SHP77 treated with DMSO at 0.1 percent for 48 hours (cell line): ENCODE results near the gene LIPE.
A peak's percentile ranks its signal among the peaks of the same experiment; 100 is the strongest.

Experiments
- DNase-seq: peaks from one replicate; lab custom pipeline; 2025; lab: John Stamatoyannopoulos, UW

The LIPE gene

DNA sequence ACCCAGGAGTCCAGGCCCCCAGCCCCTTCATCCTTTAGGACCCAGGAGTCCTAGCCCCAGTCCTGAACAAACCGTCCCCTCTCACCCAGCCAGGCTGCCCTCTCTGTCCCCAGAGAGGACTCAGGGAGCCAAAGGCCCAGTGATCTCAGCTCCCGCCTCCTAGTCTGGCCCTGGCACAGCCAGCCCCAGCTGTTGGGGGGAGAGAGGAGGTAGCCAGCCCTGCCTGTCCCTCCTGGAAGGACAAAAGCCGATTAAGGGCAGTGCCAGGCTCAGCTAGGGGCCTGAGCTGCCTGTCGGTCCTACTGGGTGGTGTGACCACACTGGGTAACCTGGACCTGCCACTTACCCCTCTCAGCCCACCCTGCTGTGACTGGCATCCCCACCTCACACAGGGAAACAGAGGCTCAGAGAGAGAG, 14.5 kb downstream of the LIPE start:
- DNase-seq = no peak

DNA sequence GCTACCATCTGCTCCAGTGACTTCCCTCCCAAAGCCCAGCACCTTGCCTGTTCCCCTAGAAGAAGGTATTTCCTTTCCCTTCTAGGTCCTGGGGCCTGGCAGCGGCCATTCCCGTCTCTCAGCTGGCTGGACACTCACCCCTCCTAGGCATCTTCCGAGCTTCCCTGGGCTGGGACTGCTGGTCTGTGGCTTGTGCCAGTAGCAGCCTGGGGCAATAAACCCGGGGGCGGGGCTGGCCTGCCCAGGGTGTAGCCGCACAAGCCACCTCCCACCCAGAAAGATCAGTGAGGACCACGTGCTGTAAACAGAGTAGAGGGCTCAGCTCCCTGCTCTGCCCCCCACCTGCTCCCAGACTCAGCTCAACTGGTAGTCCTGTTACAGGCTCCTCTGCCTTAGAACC, 15.0 kb downstream of the LIPE start:
- no peak for DNase-seq

- DNase-seq = no peak
Measured at GRCh38 chr19:42411581-42412178, 15.5 kb downstream of the LIPE start.

GRCh38 chr19:42410371-42410770, 16.8 kb downstream of the LIPE start:
- no peak for DNase-seq

DNA sequence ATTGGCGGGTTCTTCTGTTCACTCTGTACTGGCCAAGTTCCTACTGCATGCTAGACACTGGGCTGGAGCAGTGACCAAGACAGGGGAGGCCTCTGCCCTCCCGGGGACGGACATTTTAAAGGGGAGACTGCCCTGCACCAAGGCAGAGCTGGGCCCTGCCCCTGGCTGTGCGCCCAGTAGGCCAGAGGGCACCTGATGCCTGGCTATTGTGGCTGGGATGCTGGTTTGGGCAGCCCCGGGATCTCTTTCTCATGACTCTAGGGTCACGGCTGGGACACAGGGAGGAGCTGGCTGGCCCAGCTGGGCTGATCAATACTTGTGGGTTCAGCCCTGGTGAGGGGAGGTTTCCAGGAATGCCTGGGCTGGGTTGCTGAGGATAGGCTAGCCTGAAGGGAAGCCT, 17.7 kb downstream of the LIPE start:
- no peak for DNase-seq

- DNase-seq = no peak
Measured at GRCh38 chr19:42407816-42408175, 19.4 kb downstream of the LIPE start.

GRCh38 chr19:42407085-42407815, 19.9 kb downstream of the LIPE start:
- no peak for DNase-seq

DNA sequence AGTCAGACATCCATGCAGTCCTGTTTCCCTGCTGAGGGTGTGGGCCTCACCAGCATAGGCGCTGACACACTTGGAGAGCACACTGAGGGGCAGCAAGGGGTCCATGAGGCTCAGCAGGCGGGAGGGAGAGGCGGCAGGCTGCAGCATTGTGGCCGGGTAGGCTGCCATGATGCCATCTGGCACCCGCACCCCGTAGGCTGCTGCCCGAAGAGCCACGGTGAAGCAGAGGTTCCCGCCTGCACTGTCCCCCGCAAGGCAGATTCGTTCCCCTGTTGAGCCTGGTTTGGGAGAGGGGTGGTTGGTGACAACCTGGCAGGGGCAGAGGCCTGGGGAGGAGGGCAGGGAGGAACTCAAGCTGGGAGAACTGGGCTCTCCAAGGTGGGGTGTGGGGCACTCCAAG, 21.1 kb downstream of the LIPE start:
- no peak for DNase-seq

GRCh38 chr19:42403586-42403985, 23.6 kb downstream of the LIPE start:
- no peak for DNase-seq

GRCh38 chr19:42402376-42403116, 24.6 kb downstream of the LIPE start:
- DNase-seq = no peak

GRCh38 chr19:42401365-42402303, 25.6 kb downstream of the LIPE start:
- peak; percentile 12 for DNase-seq

DNA sequence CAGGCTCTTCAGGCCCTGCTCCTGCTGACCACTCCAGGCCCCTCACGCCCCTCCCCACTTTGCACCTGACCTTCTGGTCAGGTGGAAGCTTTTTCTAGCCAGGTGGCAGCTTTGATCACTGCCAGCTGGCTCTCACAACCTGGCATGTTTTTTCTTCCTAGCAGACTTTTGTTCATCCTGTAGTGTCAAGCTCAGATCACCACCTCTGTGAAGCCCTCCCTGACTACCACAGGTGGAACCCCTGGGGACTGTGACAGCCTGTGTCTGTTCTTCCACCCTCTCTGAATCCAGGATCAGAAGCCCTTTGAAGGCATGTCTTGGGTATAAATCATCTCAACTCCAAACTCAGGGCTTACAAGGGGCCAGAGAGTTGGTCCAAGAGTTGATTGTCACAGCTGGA, 26.8 kb downstream of the LIPE start:
- DNase-seq = no peak

GRCh38 chr19:42397263-42398166, 29.7 kb downstream of the LIPE start:
- DNase-seq = no peak

DNA sequence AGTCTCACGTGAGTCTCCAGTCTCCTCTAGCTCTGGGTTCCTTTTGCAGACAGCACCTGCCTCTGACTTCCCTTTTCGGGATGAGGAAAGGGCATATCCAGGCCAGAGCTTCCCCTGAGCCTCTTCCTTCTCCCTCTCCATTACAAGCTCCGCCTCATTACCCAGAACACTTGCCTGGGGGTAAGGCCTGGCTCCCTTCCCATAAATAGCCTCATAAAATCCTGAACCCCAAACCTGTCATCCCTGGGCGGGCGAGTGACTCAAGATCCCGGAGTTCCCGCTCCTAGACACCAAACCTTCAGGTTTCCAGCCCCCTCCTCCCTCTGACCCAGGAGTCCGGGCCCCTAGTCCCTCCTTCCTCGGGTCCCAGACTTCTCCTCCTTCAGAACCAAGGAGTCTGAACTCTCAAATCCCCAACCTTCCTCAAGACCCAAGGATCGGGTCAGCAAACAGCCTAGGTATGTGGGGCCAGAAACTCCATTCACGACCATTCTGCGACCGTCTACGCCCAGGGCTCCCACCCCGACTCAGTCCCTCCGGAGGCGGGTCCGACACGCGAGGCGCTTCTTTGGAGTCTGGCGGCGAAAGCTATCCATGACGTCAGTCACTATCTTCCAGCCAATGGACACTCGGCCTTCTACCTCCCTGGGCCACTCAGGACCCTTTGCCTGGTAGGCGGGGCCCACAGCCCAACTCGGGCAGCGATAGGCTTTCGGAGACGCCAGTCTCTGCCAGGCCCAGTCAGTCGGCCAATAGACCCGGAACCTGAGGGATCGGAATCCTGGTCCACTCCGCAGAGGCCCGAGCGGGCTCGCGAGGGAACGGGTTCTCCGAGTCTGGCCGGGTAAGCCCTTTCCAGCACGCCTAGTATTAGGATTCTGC, 30.6 kb downstream of the LIPE start:
- DNase-seq = peak; percentile 94

DNA sequence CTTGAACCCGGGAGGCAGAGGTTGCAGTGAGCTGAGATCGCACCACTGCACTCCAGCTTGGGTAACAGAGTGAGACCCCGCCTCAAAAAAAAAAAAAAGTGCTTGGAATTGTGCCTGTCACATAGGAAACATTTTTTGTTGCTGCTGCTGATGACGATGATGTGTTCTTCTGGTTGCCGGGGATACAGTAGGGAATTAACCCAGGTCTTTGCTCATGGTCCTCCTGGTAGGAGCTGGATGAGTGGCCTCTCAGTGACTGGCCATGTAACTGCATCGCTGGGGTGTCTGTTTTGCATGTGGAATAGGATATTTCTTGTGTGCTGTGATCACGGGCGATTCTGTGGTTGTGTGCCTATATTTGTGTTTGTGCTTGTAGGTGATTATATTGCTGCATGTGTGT, 32.4 kb downstream of the LIPE start:
- no peak for DNase-seq

DNA sequence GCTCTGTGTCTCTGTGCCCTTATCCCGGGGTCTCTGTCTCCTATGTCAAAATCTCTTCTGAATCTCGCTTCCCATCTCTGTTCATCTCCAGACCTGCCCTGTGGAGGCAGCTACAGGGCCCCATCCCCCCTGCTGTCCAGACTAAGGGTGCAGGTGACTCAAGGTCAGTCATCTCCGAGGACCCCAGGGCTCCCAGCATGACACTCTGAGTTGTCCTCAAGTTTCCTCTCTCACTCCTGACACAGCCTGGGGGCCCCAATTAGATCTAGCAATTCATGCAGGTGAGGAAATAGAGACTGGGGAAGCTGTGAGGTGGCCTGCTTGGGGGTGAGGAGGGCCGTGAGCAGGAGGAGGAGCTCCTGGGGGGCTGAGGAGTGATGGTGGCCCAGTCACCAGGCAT, 35.0 kb downstream of the LIPE start:
- no peak for DNase-seq

DNA sequence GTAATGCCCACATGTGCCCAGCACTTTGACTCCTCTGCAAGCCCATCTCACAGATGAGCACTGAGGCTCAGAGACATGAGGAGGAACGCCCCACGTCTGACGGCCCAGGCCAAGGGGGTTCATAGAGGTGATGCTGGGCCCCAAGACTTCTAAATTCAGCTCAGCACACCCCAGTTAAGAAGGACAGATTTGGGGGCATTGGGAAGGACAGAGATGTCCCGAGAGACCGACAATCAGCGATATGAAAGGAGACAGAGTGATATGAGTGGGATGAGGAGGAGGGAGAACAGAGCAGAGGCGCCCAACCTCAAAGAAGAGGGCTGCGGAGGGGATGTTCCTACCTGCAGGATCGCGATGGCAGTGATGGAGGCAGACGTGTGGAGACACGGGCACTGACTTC, 37.3 kb downstream of the LIPE start, which contains the start of gene CNFN:
TSS of gene CNFN (minus strand) at position 399 of the 400 bp plus-strand sequence. CDS start 1,260 bp downstream, outside the sequence.
- DNase-seq = no peak

GRCh38 chr19:42388851-42389489, 38.2 kb downstream of the LIPE start:
- no peak for DNase-seq

DNA sequence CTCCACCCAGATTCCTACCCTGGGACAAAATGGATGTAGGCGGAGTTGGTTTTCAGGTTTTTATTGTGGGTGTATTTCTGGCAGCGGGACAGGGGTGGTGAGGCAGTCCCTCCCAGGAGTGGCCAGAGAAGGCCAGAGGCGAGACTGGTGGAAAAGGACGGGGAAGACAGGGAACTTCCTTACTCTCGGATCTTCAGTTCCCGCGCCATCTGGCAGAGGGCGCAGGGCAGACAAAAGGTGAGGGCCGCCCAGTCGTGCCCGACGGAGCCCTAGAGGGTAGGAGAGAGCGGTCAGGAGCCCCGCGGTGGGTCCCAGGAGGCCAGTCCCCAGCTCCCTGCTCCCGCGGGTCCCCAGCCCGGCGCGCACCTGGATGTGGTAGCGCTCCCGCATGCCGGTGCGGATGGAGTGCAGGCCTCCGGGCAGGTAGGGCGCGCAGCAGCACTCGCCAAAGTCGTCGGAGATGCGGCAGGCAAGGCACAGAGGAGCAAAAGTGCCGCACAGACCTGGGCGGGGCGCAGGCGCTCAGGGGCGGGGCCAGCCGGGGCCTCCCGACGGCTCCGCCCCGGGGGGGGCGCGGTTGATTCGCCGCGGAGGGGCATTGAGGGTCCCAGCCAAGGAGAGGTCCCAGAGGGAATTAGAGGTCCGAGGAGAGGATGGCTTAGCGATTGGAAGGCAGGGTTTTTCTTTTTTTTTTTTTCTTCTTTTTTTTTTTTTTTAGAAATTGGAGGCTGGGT, 40.0 kb downstream of the LIPE start:
- DNase-seq = peak; percentile 47
